Liver (tissue), 9 donors: ENCODE data around the gene SWAP70. TPM values are rescaled to one million over a fixed set of nuclear protein-coding genes. Genes with fewer than 3 reads are reported as not detected.

Experiments used
- DNase-seq: peaks from one replicate; pipeline ENCODE4 v3.0.0-alpha.2; 2017; ENCODE audit warnings: low spot score
- H3K27ac ChIP-seq, 2 donors: one replicate each; pipeline ENCODE4 v1.7.0; 2013; ENCODE audit warnings: inconsistent platforms in 2 of 2, low read length in 2 of 2, control low read depth in 1 of 2, low read depth in 1 of 2, mild to moderate bottlenecking in 1 of 2
- H3K27me3 ChIP-seq, 4 donors: one replicate each; pipeline versions ENCODE4 v1.6.1 to v1.7.0; 2013; ENCODE audit warnings: low read length in 3 of 4, inconsistent platforms in 1 of 4, mild to moderate bottlenecking in 1 of 4, moderate library complexity in 1 of 4; ENCODE audit not compliant: control insufficient read depth in 4 of 4, insufficient read depth in 4 of 4
- H3K36me3 ChIP-seq, 4 donors: one replicate each; pipeline versions ENCODE4 v1.6.1 to v1.7.0; 2013; ENCODE audit warnings: low read length in 3 of 4, mild to moderate bottlenecking in 3 of 4, low read depth in 1 of 4, moderate library complexity in 1 of 4; ENCODE audit not compliant: control insufficient read depth in 4 of 4, insufficient read depth in 3 of 4
- H3K4me1 ChIP-seq, 4 donors: one replicate each; pipeline versions ENCODE4 v1.6.1 to v1.7.0; 2013; ENCODE audit warnings: low read length in 3 of 4, mild to moderate bottlenecking in 3 of 4, moderate library complexity in 1 of 4; ENCODE audit not compliant: control insufficient read depth in 4 of 4, insufficient read depth in 4 of 4
- H3K4me3 ChIP-seq, 3 donors: one replicate each; pipeline versions ENCODE4 v1.6.1 to v1.7.0; 2013; ENCODE audit warnings: low read length in 3 of 3, control low read depth in 1 of 3, low read depth in 1 of 3, mild to moderate bottlenecking in 1 of 3
- H3K9ac ChIP-seq, 2 donors: one replicate each; pipeline ENCODE4 v1.7.0; 2013; ENCODE audit warnings: low read length in 2 of 2, mild to moderate bottlenecking in 2 of 2, moderate library complexity in 2 of 2, control low read depth in 1 of 2, low read depth in 1 of 2
- H3K9me3 ChIP-seq, 4 donors: one replicate each; pipeline versions ENCODE4 v1.6.1 to v1.7.0; 2013; ENCODE audit warnings: low read length in 3 of 4; ENCODE audit not compliant: control insufficient read depth in 4 of 4
- ATF3 ChIP-seq: IDR thresholded peaks from 2 replicates; pipeline ENCODE4 v1.6.1; 2016; ENCODE audit warnings: antibody characterized with exemption
- CTCF ChIP-seq: fragments of 150-350 bp; IDR thresholded peaks from 2 replicates; pipeline ENCODE4 v1.5.1; 2017; ENCODE audit warnings: improper control_type of control experiment, low read depth, low read length; ENCODE audit not compliant: missing input control
- EGR1 ChIP-seq, 2 donors: IDR thresholded peaks; 2 replicates each; pipeline ENCODE4 v1.6.1; 2016 to 2018; ENCODE audit warnings: antibody characterized with exemption in 2 of 2, low read depth in 2 of 2
- FOXA1 ChIP-seq: IDR thresholded peaks from 2 replicates; pipeline ENCODE4 v1.6.1; 2016; ENCODE audit warnings: antibody characterized with exemption
- FOXA2 ChIP-seq: IDR thresholded peaks from 2 replicates; pipeline ENCODE4 v1.6.1; 2016; ENCODE audit warnings: antibody characterized with exemption
- GABPA ChIP-seq, 2 donors: IDR thresholded peaks in 1 of 2; conservative IDR thresholded peaks in 1 of 2; 2 replicates each; pipeline ENCODE4 v1.6.1; 2016; ENCODE audit warnings: antibody characterized with exemption in 2 of 2, mild to moderate bottlenecking in 1 of 2, moderate library complexity in 1 of 2
- HNF4A ChIP-seq, 2 donors: conservative IDR thresholded peaks; 2 replicates each; pipeline ENCODE4 v1.6.1; 2016; ENCODE audit warnings: antibody characterized with exemption in 2 of 2, mild to moderate bottlenecking in 2 of 2
- HNF4G ChIP-seq: IDR thresholded peaks from 2 replicates; pipeline ENCODE4 v1.6.1; 2016; ENCODE audit warnings: antibody characterized with exemption
- JUND ChIP-seq, 2 donors: IDR thresholded peaks; 2 replicates each; pipeline ENCODE4 v1.6.1; 2016; ENCODE audit warnings: antibody characterized with exemption in 2 of 2
- NR2F2 ChIP-seq: IDR thresholded peaks from 2 replicates; pipeline ENCODE4 v1.6.1; 2016; ENCODE audit warnings: antibody characterized with exemption
- RAD21 ChIP-seq, 2 donors: IDR thresholded peaks; 2 replicates each; pipeline ENCODE4 v1.6.1; 2016; ENCODE audit warnings: antibody characterized with exemption in 2 of 2, mild to moderate bottlenecking in 2 of 2
- RXRA ChIP-seq, 2 donors: IDR thresholded peaks; 2 replicates each; pipeline ENCODE4 v1.6.1; 2017 to 2018; ENCODE audit warnings: antibody characterized with exemption in 2 of 2, mild to moderate bottlenecking in 1 of 2
- SP1 ChIP-seq: IDR thresholded peaks from 2 replicates; pipeline ENCODE4 v1.6.1; 2018; ENCODE audit warnings: antibody characterized with exemption, mild to moderate bottlenecking
- TAF1 ChIP-seq: conservative IDR thresholded peaks from 2 replicates; pipeline ENCODE4 v1.6.1; 2016; ENCODE audit warnings: antibody characterized with exemption, mild to moderate bottlenecking
- YY1 ChIP-seq: IDR thresholded peaks from 2 replicates; pipeline ENCODE4 v1.6.1; 2016; ENCODE audit warnings: antibody characterized with exemption, mild to moderate bottlenecking
- ZBTB33 ChIP-seq: IDR thresholded peaks from 2 replicates; pipeline ENCODE4 v1.6.1; 2016; ENCODE audit warnings: antibody characterized with exemption
- WGBS: extraction: QIAGEN DNeasy Blood & Tissue Kit; methylation state at CpG from one replicate; pipeline ENCODE4 v1.1.7; 2013; 5-methylcytosine and 5-hydroxymethylcytosine counted together
- polyA plus RNA-seq, 2 donors: library from polyadenylated mRNA; stranded (reverse) in 1 of 2; unstranded in 1 of 2; fragments of 200-250 nt in 1 of 2; fragments of >200 nt in 1 of 2; fragmentation: Nextera tagmentation in 1 of 2; extraction: Ambion mirVana in 1 of 2; gene quantifications; one replicate each; pipeline versions ENCODE4 v1.2.1 to v1.2.3, GENCODE V29; 2013 to 2015
- total RNA-seq, 2 donors: library from RNA; depleted of rRNA; stranded (reverse); fragments of >200 nt; gene quantifications; one replicate each; pipeline ENCODE4 v1.2.3, GENCODE V29; 2014
- TF ChIP-seq, protein P1 (sequence below): IDR thresholded peaks from 2 replicates; pipeline ENCODE4 v1.6.1; 2016; ENCODE audit warnings: antibody characterized with exemption
- TF ChIP-seq, protein P2 (sequence below): IDR thresholded peaks from 2 replicates; pipeline ENCODE4 v1.6.1; 2016; ENCODE audit warnings: antibody characterized with exemption, mild to moderate bottlenecking
- donor health status: healthy.
- donor health status: healthy.
- donor health status: healthy.
- donor health status: healthy.
- donor health status: healthy.

The SWAP70 gene
- total and polyA plus RNA-seq, 4 donors = 4.0 to 8.4 (median 5.8) TPM

- TF ChIP-seq TAF1 = no peak
- TF ChIP-seq EGR1 (IDR thresholded peaks at IDR 0.05; ENCODE audit: low read depth in 2 of 2) = no peak
- TF ChIP-seq, protein P1, sequence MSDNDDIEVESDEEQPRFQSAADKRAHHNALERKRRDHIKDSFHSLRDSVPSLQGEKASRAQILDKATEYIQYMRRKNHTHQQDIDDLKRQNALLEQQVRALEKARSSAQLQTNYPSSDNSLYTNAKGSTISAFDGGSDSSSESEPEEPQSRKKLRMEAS = no peak
- TF ChIP-seq, protein P2, sequence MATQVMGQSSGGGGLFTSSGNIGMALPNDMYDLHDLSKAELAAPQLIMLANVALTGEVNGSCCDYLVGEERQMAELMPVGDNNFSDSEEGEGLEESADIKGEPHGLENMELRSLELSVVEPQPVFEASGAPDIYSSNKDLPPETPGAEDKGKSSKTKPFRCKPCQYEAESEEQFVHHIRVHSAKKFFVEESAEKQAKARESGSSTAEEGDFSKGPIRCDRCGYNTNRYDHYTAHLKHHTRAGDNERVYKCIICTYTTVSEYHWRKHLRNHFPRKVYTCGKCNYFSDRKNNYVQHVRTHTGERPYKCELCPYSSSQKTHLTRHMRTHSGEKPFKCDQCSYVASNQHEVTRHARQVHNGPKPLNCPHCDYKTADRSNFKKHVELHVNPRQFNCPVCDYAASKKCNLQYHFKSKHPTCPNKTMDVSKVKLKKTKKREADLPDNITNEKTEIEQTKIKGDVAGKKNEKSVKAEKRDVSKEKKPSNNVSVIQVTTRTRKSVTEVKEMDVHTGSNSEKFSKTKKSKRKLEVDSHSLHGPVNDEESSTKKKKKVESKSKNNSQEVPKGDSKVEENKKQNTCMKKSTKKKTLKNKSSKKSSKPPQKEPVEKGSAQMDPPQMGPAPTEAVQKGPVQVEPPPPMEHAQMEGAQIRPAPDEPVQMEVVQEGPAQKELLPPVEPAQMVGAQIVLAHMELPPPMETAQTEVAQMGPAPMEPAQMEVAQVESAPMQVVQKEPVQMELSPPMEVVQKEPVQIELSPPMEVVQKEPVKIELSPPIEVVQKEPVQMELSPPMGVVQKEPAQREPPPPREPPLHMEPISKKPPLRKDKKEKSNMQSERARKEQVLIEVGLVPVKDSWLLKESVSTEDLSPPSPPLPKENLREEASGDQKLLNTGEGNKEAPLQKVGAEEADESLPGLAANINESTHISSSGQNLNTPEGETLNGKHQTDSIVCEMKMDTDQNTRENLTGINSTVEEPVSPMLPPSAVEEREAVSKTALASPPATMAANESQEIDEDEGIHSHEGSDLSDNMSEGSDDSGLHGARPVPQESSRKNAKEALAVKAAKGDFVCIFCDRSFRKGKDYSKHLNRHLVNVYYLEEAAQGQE = no peak
- TF ChIP-seq FOXA1 = no peak
- peaks cover 0 to 4% (median 0%) of the 10 kb centered on the region in 4 donors for H3K9me3 ChIP-seq
- no peak overlapping the region for H3K27ac ChIP-seq
- 70% methylated on average over 2 of the region's 2 CpGs for WGBS
- H3K36me3 ChIP-seq = no peaks in the 10 kb centered on the region
- H3K4me1 ChIP-seq = peaks cover 0 to under 1% (median 0%) of the 10 kb centered on the region in 4 donors
- no peaks in the 10 kb centered on the region for H3K27me3 ChIP-seq
- DNase-seq = no peak
- no peak overlapping the region for H3K9ac ChIP-seq
- H3K4me3 ChIP-seq = no peak overlapping the region
Measured at GRCh38 chr11:9633679-9634078, 30.2 kb upstream of the SWAP70 start.

DNA sequence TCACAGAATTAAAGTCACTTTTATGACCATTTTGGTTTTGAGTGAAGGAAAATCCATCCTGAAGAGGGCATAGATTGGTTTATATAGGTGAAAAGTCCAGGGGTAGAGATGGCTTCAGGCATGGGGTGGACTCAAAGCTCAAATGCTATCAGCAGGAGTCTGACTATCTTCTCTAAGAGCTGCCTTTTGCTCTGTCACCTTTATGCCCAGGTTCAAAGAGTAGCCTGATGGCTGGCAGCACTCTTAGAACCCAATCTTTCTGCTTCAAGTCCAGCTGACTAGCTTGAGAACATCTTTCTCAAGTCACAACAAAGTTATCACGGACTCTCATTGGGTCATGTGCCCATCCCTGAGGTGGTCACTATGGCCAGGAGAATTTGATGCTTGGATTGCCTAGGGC lies 27.2 kb upstream of the SWAP70 start:
- 91% methylated on average over 1 of the region's 1 CpG for WGBS
- Histone ChIP-seq H3K27ac (no peak overlapping the region), H3K4me1 (peaks cover 0 to 7% (median 0%) of the 10 kb centered on the region in 4 donors), H3K9me3 (peaks cover 0 to 4% (median 0%) of the 10 kb centered on the region in 4 donors), H3K4me3 (no peak overlapping the region), H3K27me3 (no peaks in the 10 kb centered on the region), H3K9ac (no peak overlapping the region), H3K36me3 (no peaks in the 10 kb centered on the region)
- TF ChIP-seq HNF4G (no peak), JUND (IDR thresholded peaks at IDR 0.05) (no peak), CTCF (no peak), FOXA2 (no peak), RAD21 (IDR thresholded peaks at IDR 0.05) (no peak), ZBTB33 (no peak), HNF4A (conservative IDR thresholded peaks at IDR 0.05) (no peak), RXRA (IDR thresholded peaks at IDR 0.05) (no peak), SP1 (no peak), EGR1 (IDR thresholded peaks at IDR 0.05; ENCODE audit: low read depth in 2 of 2) (no peak), ATF3 (no peak), NR2F2 (no peak), TAF1 (no peak), YY1 (no peak), FOXA1 (no peak), GABPA (IDR thresholded peaks at IDR 0.05 in 1 of 2, conservative IDR thresholded peaks at IDR 0.05 in 1 of 2) (no peak)
- TF ChIP-seq, protein P2 = no peak
- TF ChIP-seq, protein P1 = no peak
- no peak for DNase-seq
